HepG2 (cell line): ENCODE measurements around the gene ALOX12. TPM values are rescaled to one million over a fixed set of nuclear protein-coding genes. Genes with fewer than 3 reads are reported as not detected.
"Not testable (repeated sequence)": the region's sequence is repeated elsewhere in the genome, so short reads cannot be mapped to it uniquely, and the experiment has no call there.

ENCODE experiments used
- ATAC-seq: fragments of 200-7000 bp; cut with Tn5 transposase; 3 replicates; pipeline ENCODE4 v1.9.1; 2020; ENCODE audit warnings: mild to moderate bottlenecking, moderate library complexity
- BruUV-seq: library from RNA; stranded (reverse); fragments of 400-500 nt; replicated peaks from 2 replicates; lab custom pipeline; 2021; lab: Mats Ljungman, UMichigan
- CTCF ChIA-PET: fragments of 300-600 bp; formaldehyde crosslinking; extraction: SDS; loops from one replicate; lab custom pipeline; 2021; ENCODE audit warnings: low total read pairs, inconsistent platforms, low intra/inter-chr PET ratio; lab: Yijun Ruan, JAX
- POLR2A ChIA-PET: fragments of 350-600 bp; sonication (Branson Sonifier 250); formaldehyde crosslinking; loops from one replicate; lab custom pipeline; 2020; ENCODE audit warnings: antibody characterized with exemption, inconsistent platforms; lab: Yijun Ruan, JAX
- DNase-seq: peaks from one replicate; pipeline ENCODE4 v3.0.0-alpha.2; 2015; ENCODE audit warnings: low spot score
- FAIRE-seq: peaks from 3 replicates; lab custom pipeline; 2011; peaks lifted over from hg19 to GRCh38; lab: Jason Lieb, UNC
- H2AFZ ChIP-seq: one replicate; pipeline ENCODE4 v1.6.1; 2011; ENCODE audit warnings: low read length, inconsistent platforms
- H3K27ac ChIP-seq: fragments of 300-600 bp; 3 replicates; pipeline ENCODE4 v1.8.0; 2011; ENCODE audit warnings: mixed run types, mild to moderate bottlenecking, mixed read lengths, low read length, inconsistent platforms; ENCODE audit not compliant: insufficient read depth; ENCODE audit errors: extremely low read length
- H3K27me3 ChIP-seq, 2 experiments: fragments of 200-600 bp in 1 of 2; 2 replicates in 1 of 2; 3 replicates in 1 of 2; pipeline versions ENCODE4 v1.6.0 to v1.8.0; 2011; ENCODE audit warnings: low read length in 2 of 2, mild to moderate bottlenecking in 2 of 2, moderate library complexity in 2 of 2, inconsistent platforms in 1 of 2; ENCODE audit not compliant: insufficient read depth in 2 of 2, control insufficient read depth in 1 of 2
- H3K36me3 ChIP-seq, 2 experiments: fragments of 200-600 bp in 1 of 2; replicated peaks in 1 of 2; 2 replicates in 1 of 2; 3 replicates in 1 of 2; pipeline versions ENCODE4 v1.5.1 to v1.8.0; 2011; ENCODE audit warnings: low read length in 2 of 2, inconsistent platforms in 1 of 2; ENCODE audit not compliant: insufficient read depth in 2 of 2, control insufficient read depth in 1 of 2
- H3K4me1 ChIP-seq: 2 replicates; pipeline ENCODE4 v1.5.1; 2012; ENCODE audit warnings: low read length, inconsistent platforms; ENCODE audit not compliant: insufficient read depth
- H3K4me2 ChIP-seq: 2 replicates; pipeline ENCODE4 v1.6.0; 2011; ENCODE audit warnings: low read depth, low read length, inconsistent platforms
- H3K4me3 ChIP-seq, 3 experiments: fragments of 200-600 bp in 1 of 3; sonication (generic), shearing (Covaris generic) in 1 of 3; replicated peaks in 1 of 3; 2 replicates each; pipeline ENCODE4 v1.5.1; 2011 to 2016; ENCODE audit warnings: low read length in 3 of 3, inconsistent platforms in 2 of 3, low read depth in 2 of 3, mild to moderate bottlenecking in 2 of 3, control low read depth in 1 of 3, mixed read lengths in 1 of 3; ENCODE audit not compliant: insufficient read depth in 1 of 3
- H3K79me2 ChIP-seq: one replicate; pipeline ENCODE4 v1.6.1; 2011; ENCODE audit warnings: low read length, inconsistent platforms; ENCODE audit not compliant: insufficient read depth
- H3K9ac ChIP-seq: 2 replicates; pipeline ENCODE4 v1.6.0; 2011; ENCODE audit warnings: mild to moderate bottlenecking, low read depth, low read length, inconsistent platforms; ENCODE audit not compliant: insufficient read depth
- H3K9me3 ChIP-seq: 2 replicates; pipeline ENCODE4 v1.5.1; 2012; ENCODE audit warnings: mild to moderate bottlenecking, low read length
- H4K20me1 ChIP-seq: 2 replicates; pipeline ENCODE4 v1.6.0; 2011; ENCODE audit warnings: inconsistent platforms, mild to moderate bottlenecking, low read length, moderate library complexity; ENCODE audit not compliant: insufficient read depth
- BCL6 ChIP-seq: IDR thresholded peaks from 2 replicates; pipeline ENCODE4 v1.6.1; 2016; ENCODE audit warnings: missing genetic modification reagents, missing compliant biosample characterization
- FOXP1 ChIP-seq, 2 experiments: fragments of 450-650 bp in 1 of 2; IDR thresholded peaks; 2 replicates each; pipeline ENCODE4 v1.6.1; 2017 to 2018; ENCODE audit warnings: antibody characterized with exemption in 1 of 2
- PHF8 ChIP-seq: sonication (generic); formaldehyde crosslinking; IDR thresholded peaks from 2 replicates; pipeline ENCODE4 v1.5.0; 2020; ENCODE audit warnings: missing genetic modification reagents
- POLR2AphosphoS5 ChIP-seq: IDR thresholded peaks from 2 replicates; pipeline ENCODE4 v1.6.1; 2012; ENCODE audit warnings: low read depth, low read length
- RERE ChIP-seq: IDR thresholded peaks from 2 replicates; pipeline ENCODE4 v1.6.1; 2016; ENCODE audit warnings: low read depth, missing genetic modification reagents, missing compliant biosample characterization
- RXRB ChIP-seq: IDR thresholded peaks from 2 replicates; pipeline ENCODE4 v1.6.1; 2016; ENCODE audit warnings: borderline replicate concordance, missing genetic modification reagents, missing compliant biosample characterization
- SOX13 ChIP-seq, 3 experiments: fragments of 450-650 bp in 1 of 3; sonication (generic) in 1 of 3; formaldehyde crosslinking in 1 of 3; IDR thresholded peaks in 2 of 3; conservative IDR thresholded peaks in 1 of 3; 2 replicates each; pipeline versions ENCODE4 v1.5.0 to v1.6.1; 2016 to 2020; ENCODE audit warnings: antibody characterized with exemption in 1 of 3, mild to moderate bottlenecking in 1 of 3, missing compliant biosample characterization in 1 of 3, missing genetic modification reagents in 1 of 3, moderate library complexity in 1 of 3
- ZSCAN30 ChIP-seq: sonication (generic); formaldehyde crosslinking; IDR thresholded peaks from 2 replicates; pipeline ENCODE4 v1.5.0; 2020; ENCODE audit warnings: mild to moderate bottlenecking, missing genetic modification reagents
- WGBS: methylation state at CpG from one replicate; pipeline ENCODE4 v1.1.6; 2017; ENCODE audit warnings: low lambda C conversion rate; 5-methylcytosine and 5-hydroxymethylcytosine counted together
- in situ Hi-C: cut with HindIII; loops from 2 replicates; pipeline ENCODE4 v1.10.0; 2017; ENCODE audit warnings: low pct_unique_long_range_greater_than_20kb; ENCODE audit not compliant: extremely low pct_ligation_motif_present
- intact Hi-C: fragments of 100-400 bp; cut with micrococcal nuclease; formaldehyde crosslinking; loops from one replicate; pipeline ENCODE4 v1.10.0; 2022; ENCODE audit not compliant: unreplicated experiment
- polyA plus RNA-seq, 8 experiments: library from polyadenylated mRNA; depleted of rRNA in 3 of 8; stranded (reverse) in 7 of 8; unstranded in 1 of 8; fragments of >200 nt; fragmentation: Illumina TruSeq in 4 of 8; extraction: Trizol in 4 of 8; gene quantifications; 2 replicates each; pipeline versions ENCODE4 v1.2.1 to v1.2.3, GENCODE V29; 2011 to 2016; ENCODE audit warnings: low read depth in 4 of 8, missing spikeins in 1 of 8, mixed read lengths in 1 of 8; ENCODE audit not compliant: insufficient read depth in 1 of 8
- total RNA-seq, 5 experiments: library from RNA; depleted of rRNA; stranded (reverse); fragments of >200 nt; fragmentation: Illumina TruSeq; extraction: Trizol; gene quantifications; 2 replicates each; pipeline ENCODE4 v1.2.3, GENCODE V29; 2016; ENCODE audit warnings: low read depth in 1 of 5
- TF ChIP-seq, protein P1 (sequence below), 2 experiments: sonication (generic) in 1 of 2; formaldehyde crosslinking in 1 of 2; IDR thresholded peaks; 2 replicates each; pipeline versions ENCODE4 v1.4.0 to v1.6.1; 2016 to 2020; ENCODE audit warnings: borderline replicate concordance in 1 of 2, low read depth in 1 of 2, mild to moderate bottlenecking in 1 of 2, missing genetic modification reagents in 1 of 2

Gene ALOX12
- total and polyA plus RNA-seq, 2 of the 13 experiments (the other 11 are each of a cell fraction or from before 2014, with no cell fraction given), result not detected

- TF ChIP-seq POLR2AphosphoS5 (0 out of 2 replicates have a peak, but pooled peaks have one; percentile 15), FOXP1 (IDR thresholded peaks at IDR 0.05) (no peak), FOXP1 (CRISPR knock-in tag; IDR thresholded peaks at IDR 0.05) (no peak), BCL6 (CRISPR knock-in tag) (0 out of 2 replicates have a peak, but pooled peaks have one; percentile 5)
These were observed 50.4 kb downstream of the ALOX12 start (continued) for GRCh38 chr17:7046127-7046724.

DNA sequence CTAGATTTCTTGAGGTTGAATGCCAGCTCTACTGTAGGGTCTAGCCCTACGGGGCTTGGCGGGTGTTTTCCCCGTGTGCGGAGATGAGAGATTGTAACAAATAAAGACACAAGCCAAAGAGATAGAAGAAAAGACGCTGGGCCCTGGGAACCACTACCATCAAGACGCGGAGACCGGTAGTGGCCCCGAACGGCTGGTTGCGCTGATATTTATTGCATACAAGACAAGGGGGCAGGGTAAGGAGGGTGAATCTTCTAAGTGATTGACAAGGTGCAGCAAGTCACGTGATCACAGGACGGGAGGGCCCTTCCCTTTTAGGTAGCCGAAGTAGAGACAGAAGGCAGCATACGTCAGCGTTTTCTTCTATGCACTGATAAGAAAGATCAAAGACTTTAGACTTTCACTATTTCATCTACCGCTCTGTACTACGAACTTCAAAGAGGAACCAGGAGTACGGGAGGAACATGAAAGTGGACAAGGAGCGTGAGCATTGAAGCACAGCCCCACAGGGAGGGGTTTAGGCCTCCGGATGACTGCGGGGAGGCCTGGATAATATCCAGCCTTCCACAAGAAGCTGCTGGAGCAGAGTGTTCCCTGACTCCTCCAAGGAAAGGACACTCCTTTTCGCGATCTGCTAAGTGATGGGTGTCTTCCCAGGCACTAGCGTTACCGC is 51.0 kb downstream of the ALOX12 start:
- H3K4me3 ChIP-seq, result peak overlapping the region; percentile 52 to 79 (median 61)
- BruUV-seq; H3K36me3 ChIP-seq; H3K79me2 ChIP-seq; H3K9me3 ChIP-seq; H4K20me1 ChIP-seq; H3K27me3 ChIP-seq; TF ChIP-seq SOX13 (IDR thresholded peaks at IDR 0.05): not testable (repeated sequence)
- H2AFZ ChIP-seq, result peak overlapping the region; percentile 47
- peak overlapping the region; percentile 94 for H3K4me2 ChIP-seq
- CTCF ChIA-PET, result interaction anchor here (1.2 to 2.7 kb wide), 5 partner anchors 89 to 234 kb away, joined by 3 to 31 read pairs (median 7); no protein-coding TSS in a partner anchor
- H3K4me1 ChIP-seq, result peaks cover 63% of the 10 kb centered on the region
- FAIRE-seq (peak; percentile 87), DNase-seq (peak; percentile 96), ATAC-seq (peak; percentile 13)
- in situ Hi-C loops, result loop anchor here (10.0 kb wide), 1 partner anchor 238 kb away; the partner anchor contains the start of gene SLC2A4
- peak overlapping the region; percentile 65 for H3K9ac ChIP-seq
- POLR2A ChIA-PET, result interaction anchor here (1.2 to 4.6 kb wide), 20 partner anchors 10 to 641 kb away, joined by 4 to 71 read pairs (median 8); partner anchors contain the start of genes ACADVL, ASGR1, ASGR2 and DLG4
- intact Hi-C loops, result loop anchor here (2.0 to 5.0 kb wide), 2 partner anchors 132 to 305 kb away; partner anchors contain the start of genes ASGR1 and KCTD11
- 0% methylated on average over 20 of the region's 26 CpGs for WGBS
- H3K27ac ChIP-seq, result peak overlapping the region; percentile 73
- 0 out of 2 replicates have a peak, but pooled peaks have one; percentile 31 for TF ChIP-seq PHF8 (CRISPR knock-in tag)
- 0 out of 2 replicates have a peak, but pooled peaks have one; percentile 26 for TF ChIP-seq ZSCAN30 (CRISPR knock-in tag)
- TF ChIP-seq SOX13 (CRISPR knock-in tag; conservative IDR thresholded peaks at IDR 0.05 in 1 of 2, IDR thresholded peaks at IDR 0.05 in 1 of 2), result peak in 1 of 2 experiments; percentile 82; a peak in 2 of 4 replicates
- TF ChIP-seq, protein P1, sequence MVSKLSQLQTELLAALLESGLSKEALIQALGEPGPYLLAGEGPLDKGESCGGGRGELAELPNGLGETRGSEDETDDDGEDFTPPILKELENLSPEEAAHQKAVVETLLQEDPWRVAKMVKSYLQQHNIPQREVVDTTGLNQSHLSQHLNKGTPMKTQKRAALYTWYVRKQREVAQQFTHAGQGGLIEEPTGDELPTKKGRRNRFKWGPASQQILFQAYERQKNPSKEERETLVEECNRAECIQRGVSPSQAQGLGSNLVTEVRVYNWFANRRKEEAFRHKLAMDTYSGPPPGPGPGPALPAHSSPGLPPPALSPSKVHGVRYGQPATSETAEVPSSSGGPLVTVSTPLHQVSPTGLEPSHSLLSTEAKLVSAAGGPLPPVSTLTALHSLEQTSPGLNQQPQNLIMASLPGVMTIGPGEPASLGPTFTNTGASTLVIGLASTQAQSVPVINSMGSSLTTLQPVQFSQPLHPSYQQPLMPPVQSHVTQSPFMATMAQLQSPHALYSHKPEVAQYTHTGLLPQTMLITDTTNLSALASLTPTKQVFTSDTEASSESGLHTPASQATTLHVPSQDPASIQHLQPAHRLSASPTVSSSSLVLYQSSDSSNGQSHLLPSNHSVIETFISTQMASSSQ (IDR thresholded peaks at IDR 0.05; ENCODE audit: low read depth), result not testable (repeated sequence)
- TF ChIP-seq, protein P1 (CRISPR knock-in tag; IDR thresholded peaks at IDR 0.05; ENCODE audit: borderline replicate concordance), result peak; percentile 25; the same call in 1 of the 2 replicates
- TF ChIP-seq RXRB (CRISPR knock-in tag), result peak; percentile 61; the same call in 1 of the 2 replicates
- TF ChIP-seq RERE (CRISPR knock-in tag), result peak; percentile 71; the same call in 1 of the 2 replicates
